Stimulated activated CD4-positive, alpha-beta T cell treated with anti-CD3 and anti-CD28 coated beads, Interleukin-15, amount 100 ng/mL, for 1 hour (primary cell): Measurements from ENCODE around the gene PLAC9.
"Not testable (repeated sequence)": the region's sequence is repeated elsewhere in the genome, so short reads cannot be mapped to it uniquely, and the experiment has no call there.

Source experiments
- DNase-seq, 2 donors: peaks; one replicate each; pipeline ENCODE4 v3.0.0-alpha.2; 2020; ENCODE audit warnings: low read depth in 1 of 2, low spot score in 1 of 2

PLAC9 gene, protein sequence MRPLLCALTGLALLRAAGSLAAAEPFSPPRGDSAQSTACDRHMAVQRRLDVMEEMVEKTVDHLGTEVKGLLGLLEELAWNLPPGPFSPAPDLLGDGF

GRCh38 chr10:80132299-80133139 is at the start of gene PLAC9:
TSS of gene PLAC9 (plus strand) at chr10:80132730. CDS start at chr10:80132763, 33 bp downstream.
- no peak for DNase-seq

GRCh38 chr10:80090121-80090520 is 42.4 kb upstream of the PLAC9 start:
- DNase-seq: no peak

- DNase-seq: no peak
Observed at GRCh38 chr10:80094231-80094630, 38.3 kb upstream of the PLAC9 start.

DNA sequence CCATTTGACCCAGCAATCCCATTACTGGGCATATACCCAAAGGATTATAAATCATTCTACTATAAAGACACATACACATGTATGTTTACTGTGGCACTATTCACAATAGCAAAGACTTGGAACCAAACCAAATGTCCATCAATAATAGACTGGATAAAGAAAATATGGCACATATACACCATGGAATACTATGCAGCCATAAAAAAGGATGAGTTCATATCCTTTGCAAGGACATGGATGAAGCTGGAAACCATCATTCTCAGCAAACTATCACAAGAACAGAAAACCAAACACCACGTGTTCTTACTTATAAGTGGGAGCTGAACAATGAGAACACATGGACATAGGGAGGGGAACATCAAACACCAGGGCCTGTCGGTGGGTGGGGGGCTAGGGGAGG is 34.3 kb upstream of the PLAC9 start:
- not testable (repeated sequence) for DNase-seq

DNA sequence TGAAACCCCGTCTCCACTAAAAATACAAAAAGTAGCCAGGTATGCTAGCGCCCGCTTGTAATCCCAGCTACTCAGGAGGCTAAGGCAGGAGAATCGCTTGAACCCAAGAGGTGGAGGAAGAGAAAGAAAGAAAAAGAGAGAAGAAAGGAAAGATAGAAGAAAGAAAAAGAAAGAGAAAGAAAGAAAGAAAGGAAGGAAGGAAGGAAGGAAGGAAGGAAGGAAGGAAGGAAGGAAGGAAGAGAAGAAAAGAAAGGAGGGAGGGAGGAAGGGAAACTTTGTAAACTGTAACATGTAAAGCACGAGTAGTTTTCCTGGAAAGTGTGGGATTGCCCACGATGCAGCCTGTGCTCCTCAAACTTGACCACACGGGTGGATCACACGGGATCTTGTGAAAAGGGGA is 33.2 kb upstream of the PLAC9 start:
- not testable (repeated sequence) for DNase-seq

DNA sequence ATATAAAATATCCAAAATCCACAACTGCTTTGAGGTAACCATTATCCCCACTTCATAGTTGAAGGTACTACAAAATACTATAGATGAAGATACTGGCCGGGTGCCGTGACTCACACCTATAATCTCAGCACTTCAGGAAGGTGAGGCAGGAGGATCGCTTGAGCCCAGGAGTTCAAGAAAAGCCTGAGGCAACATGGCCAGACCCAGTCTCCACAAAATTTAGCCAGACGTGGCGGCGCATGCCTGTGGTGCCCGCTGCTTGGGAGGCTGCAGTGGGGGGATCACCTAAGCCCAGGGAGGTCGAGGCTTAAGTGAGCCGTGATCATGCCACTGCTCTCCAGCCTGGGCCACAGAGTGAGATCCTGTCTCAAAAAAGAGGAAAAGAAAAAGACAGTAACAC is 32.4 kb upstream of the PLAC9 start:
- DNase-seq: no peak

DNA sequence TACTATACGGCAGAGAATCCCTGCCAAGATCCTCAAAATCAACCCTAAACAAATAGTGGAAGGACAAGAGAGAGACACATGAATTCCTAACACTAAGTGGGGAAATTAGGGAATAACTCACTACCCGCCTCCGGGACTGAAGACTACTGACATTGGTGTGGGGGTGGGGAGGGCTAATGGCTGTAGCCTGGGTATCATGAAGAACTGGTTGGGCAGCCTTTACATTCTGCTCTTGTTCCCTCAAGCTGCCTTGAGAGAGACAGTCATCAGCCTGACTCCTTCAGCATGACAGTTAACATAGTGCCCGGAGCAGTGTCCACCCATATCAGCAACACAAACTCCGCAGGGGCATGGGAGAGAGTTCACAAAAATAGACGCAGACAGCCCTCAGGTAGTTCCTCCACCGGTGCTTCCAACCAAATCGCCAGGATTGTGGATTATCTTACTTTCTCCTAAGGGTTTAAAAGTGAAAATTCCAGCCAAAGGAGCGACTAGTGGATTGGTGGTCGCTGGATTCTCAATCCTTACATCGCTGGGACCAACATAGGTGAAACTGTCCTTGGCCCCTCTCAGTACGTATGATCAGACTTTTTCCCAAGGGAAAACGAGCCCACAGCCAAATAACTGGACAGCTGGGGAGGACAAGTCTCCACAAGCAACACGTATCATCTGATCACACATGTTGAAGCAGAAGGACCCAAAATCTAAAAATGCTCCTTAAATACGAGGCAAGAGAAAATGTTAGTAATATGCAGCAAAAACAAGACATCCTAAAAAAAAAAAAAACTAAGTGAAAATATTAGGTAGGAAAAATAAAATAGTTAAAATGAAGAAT is 31.5 kb upstream of the PLAC9 start:
- no peak for DNase-seq

DNA sequence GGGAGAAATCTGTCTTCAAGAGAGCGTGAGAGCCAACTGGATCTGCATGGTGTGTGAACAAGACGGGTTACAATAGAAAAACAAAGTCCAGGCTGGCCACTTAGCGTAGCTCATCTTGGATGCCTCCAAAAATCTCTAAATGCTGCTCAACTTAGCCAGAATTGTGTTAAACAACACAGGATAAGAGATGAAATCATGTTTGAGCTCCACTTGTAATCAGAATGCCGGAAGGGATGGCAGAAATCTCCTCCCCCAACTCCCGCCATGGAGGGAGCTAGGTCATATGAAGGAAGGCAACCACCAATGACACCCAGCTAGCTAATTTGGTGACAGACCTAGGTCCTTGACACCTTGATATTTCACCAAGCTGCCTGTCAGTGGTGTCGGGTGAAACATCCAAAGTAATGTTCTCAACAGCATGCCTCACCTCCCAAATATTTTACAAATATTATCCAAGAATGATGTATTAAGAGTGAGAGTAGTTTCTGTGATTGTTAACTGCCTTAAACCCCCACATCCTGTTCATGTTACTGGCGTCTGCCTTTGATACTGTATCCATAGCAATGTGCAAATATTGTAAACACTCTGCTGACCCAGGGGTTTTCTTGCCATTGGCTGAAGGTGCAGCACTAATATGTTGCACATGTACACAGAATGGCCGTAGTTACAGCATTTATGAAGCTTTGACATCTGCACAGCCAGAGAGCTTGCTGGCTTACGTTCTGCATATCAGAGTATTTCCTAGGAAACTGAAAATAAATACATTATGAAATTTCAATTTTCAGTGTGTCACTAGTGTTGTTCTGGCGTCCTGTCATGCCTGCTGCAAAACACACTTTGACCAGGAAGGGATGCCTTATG is 28.2 kb upstream of the PLAC9 start:
- DNase-seq: no peak

- DNase-seq: no peak
Observed at GRCh38 chr10:80108576-80109239, 23.8 kb upstream of the PLAC9 start.

GRCh38 chr10:80110986-80111385 is 21.5 kb upstream of the PLAC9 start:
- DNase-seq: no peak

DNA sequence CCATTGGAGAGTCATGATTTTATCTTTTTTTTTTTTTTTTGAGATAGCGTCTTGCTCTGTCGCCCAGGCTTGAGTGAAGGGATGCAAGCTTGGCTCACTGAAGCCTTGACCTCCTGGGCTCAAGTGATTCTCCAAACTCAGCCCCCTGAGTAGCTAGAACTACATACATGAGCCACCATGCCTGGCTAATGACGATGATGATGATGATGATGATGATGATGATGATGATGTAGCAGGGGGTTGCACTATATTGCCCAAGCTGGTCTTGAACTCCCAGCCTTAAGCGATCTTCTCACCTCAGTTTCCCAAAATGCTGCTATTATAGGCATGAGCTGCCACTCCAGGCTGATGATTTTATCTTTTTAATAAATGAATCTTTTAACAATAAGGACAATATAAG is 13.9 kb upstream of the PLAC9 start:
- DNase-seq: no peak

DNA sequence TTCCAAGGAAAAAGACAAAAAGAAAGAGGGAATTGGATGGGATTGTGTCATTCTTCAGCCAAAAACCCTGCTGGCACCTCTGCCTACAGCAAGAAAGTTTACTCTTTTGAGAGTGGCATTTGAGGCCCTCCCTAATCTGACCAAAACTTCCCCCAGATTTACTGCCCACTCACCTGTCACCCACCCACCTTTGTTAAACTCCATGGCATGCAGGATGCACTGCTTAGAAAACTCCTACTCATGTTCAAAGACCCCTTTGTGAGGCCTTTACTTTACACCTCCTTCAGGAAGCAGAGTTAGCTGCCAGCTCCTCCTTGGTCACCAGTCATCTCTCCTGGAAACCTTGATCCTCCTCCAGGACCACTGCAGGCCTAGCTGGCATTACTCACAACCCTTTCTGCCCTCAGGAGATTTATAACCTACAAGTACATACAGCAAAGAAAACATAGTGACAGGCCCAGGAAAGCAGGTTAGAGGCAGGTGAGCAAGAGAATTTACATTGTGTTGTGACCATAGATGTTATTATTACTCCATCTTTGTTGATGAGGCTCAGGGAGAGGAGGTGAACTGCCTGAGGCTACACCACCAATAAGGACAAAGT is 10.3 kb upstream of the PLAC9 start:
- no peak for DNase-seq

GRCh38 chr10:80122746-80123145 is 9.8 kb upstream of the PLAC9 start:
- no peak for DNase-seq

GRCh38 chr10:80126876-80127275 is 5.7 kb upstream of the PLAC9 start:
- no peak for DNase-seq

DNA sequence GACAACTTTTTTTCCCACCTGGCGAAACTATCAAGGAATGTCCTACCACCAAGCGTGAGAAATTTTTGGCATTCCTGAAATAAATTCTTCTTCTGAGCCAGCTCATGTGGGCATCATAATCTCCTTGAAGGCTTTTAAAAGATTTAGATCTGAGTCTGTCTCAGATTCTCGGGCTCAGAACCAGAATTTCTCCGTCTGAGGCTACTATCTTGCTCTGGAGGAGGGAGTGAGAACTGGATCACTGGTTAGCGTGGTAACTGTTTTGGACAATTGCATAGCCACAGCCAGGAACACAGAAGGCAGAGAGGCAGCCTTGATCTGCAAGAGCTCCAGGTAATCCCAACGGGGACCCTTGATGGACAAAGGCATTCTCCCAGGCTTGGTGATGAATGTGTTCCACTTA is 1.0 kb upstream of the PLAC9 start:
- DNase-seq: no peak

DNA sequence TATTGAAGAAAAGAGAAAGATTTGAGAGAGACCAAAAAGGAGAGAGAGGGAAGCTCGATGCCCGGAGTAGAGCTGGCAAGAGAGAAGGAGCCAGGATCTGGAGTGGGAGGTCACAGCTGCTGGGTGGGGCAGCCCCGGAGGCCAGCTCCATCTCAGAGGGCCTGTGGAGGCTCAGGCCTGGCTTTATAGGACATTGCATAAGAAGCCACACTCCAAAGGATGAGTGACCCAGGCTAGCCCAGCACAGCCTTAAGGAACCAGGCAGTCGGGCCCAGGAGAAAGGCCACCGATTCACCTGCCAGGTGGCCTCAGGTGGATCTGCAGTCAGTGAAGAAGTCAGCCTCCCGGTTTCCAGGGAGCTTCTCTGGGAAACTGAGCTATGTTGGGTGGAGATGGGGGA is 676 bp downstream of the PLAC9 start:
- no peak for DNase-seq

- DNase-seq: not testable (repeated sequence)
Observed at GRCh38 chr10:80133687-80134086, 1.2 kb downstream of the PLAC9 start.

DNA sequence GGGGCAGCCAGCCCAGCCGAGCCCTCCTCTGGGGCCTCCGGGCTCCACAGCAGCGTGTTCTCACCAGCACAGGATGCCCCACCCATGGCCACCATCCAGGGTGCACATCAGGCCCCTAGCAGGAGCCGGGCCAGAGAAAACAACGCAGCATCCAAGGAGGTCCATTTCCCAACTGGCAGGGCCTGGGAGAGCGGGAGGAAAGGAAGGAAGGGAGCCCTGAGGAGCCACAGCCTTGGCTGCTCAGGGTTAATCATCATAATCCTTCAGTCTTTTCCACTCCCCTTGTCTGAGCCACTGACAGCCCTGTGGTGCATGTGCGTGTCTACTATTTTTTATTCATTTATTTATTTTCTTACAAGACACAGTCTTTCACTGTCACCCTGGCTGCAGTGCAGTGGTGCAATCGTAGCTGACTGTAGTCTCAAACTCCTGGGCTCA is 3.6 kb downstream of the PLAC9 start:
- no peak for DNase-seq

GRCh38 chr10:80137031-80137862 is 4.7 kb downstream of the PLAC9 start:
- DNase-seq: no peak
